ENCODE measurements around the gene VOPP1.

Gene VOPP1

GRCh38 chr7:55502124-55502857, 70.0 kb downstream of the VOPP1 start:
- no peak overlapping the region for H3K4me3 ChIP-seq (ENCODE audit: low read depth, low read length)
- ChIA-PET CTCF (interaction anchor here (0.8 to 1.0 kb wide), 3 partner anchors 79 to 222 kb away, joined by 3 read pairs; no protein-coding TSS in a partner anchor), POLR2A (interaction anchor here (0.5 kb wide), 1 partner anchor 59 kb away, joined by 4 read pairs; no protein-coding TSS in a partner anchor)
- TF ChIP-seq, protein P1, sequence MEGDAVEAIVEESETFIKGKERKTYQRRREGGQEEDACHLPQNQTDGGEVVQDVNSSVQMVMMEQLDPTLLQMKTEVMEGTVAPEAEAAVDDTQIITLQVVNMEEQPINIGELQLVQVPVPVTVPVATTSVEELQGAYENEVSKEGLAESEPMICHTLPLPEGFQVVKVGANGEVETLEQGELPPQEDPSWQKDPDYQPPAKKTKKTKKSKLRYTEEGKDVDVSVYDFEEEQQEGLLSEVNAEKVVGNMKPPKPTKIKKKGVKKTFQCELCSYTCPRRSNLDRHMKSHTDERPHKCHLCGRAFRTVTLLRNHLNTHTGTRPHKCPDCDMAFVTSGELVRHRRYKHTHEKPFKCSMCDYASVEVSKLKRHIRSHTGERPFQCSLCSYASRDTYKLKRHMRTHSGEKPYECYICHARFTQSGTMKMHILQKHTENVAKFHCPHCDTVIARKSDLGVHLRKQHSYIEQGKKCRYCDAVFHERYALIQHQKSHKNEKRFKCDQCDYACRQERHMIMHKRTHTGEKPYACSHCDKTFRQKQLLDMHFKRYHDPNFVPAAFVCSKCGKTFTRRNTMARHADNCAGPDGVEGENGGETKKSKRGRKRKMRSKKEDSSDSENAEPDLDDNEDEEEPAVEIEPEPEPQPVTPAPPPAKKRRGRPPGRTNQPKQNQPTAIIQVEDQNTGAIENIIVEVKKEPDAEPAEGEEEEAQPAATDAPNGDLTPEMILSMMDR (IDR thresholded peaks at IDR 0.05; ENCODE audit: insufficient read depth, low read length, missing control alignments) = no peak
- no peak for DNase-seq (ENCODE audit: low read depth, low spot score)

GRCh38 chr7:55501611-55502010, 70.7 kb downstream of the VOPP1 start:
- no peak for DNase-seq (ENCODE audit: low read depth, low spot score)
- no peak overlapping the region for H3K4me3 ChIP-seq (ENCODE audit: low read depth, low read length)
- POLR2A ChIA-PET = no interaction called here
- TF ChIP-seq, protein P1 (IDR thresholded peaks at IDR 0.05; ENCODE audit: insufficient read depth, low read length, missing control alignments) = no peak
- CTCF ChIA-PET = interaction anchor here (0.9 kb wide), 1 partner anchor 221 kb away, joined by 3 read pairs; no protein-coding TSS in a partner anchor

DNA sequence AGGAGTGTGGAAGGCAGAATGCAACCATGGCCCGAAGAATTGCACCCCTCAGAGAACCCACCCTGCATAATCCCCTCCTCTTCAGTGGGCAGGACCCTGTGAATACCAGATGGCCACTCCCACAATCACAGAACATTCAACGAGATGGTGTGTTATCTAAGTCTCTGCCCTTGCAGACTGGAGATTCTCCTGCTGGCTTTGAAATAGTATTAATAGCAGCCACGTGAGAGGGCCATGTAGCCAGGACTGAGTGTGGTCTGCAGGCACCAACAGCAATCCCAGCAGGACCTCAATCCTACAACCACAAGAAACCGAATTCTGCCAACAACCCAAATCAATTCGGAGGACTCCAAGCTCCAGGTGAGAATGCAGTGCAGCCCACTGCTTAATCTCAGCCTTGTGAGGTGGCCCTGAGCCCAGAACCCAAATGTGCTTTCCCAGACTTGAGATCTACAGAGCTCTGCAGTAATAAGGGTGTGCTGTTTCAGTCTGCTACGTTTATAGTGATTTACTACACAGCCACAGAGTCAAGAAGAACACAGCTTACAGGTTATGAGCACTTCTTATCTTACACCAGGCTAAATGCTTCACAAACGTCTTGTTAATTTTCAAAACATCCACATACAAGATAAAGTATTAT, 72.1 kb downstream of the VOPP1 start:
- TF ChIP-seq, protein P1 (IDR thresholded peaks at IDR 0.05; ENCODE audit: insufficient read depth, low read length, missing control alignments) = no peak
- ChIA-PET POLR2A (no interaction called here), CTCF (interaction anchor here (1.6 kb wide), 1 partner anchor 8 kb away, joined by 3 read pairs; no protein-coding TSS in a partner anchor)
- DNase-seq (ENCODE audit: low read depth, low spot score) = no peak
- no peak overlapping the region for H3K4me3 ChIP-seq (ENCODE audit: low read depth, low read length)

DNA sequence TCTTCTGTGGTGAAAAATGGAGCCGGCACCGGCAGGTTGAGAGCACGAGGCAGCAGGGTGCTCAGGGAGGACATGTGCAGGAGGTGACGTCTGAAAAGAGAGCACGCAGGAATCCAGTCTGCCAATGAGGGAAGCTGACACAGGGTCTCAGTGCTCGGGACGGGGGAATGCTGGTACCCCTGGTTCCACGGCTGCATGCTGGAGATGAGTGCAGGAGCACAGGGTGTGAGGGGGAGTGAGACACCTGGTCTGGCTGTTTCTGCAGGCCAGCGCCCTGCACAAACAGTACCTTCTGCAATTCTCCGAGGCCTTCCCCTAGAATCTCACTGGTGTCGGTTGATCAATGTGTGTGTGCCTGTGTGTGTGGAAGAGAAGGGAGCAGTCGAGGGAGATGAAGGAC, 72.7 kb downstream of the VOPP1 start:
- no peak for DNase-seq (ENCODE audit: low read depth, low spot score)
- POLR2A ChIA-PET = no interaction called here
- TF ChIP-seq, protein P1 (IDR thresholded peaks at IDR 0.05; ENCODE audit: insufficient read depth, low read length, missing control alignments) = no peak
- H3K4me3 ChIP-seq (ENCODE audit: low read depth, low read length) = no peak overlapping the region
- CTCF ChIA-PET = interaction anchor here (1.6 kb wide), 1 partner anchor 9 kb away, joined by 3 read pairs; no protein-coding TSS in a partner anchor

DNA sequence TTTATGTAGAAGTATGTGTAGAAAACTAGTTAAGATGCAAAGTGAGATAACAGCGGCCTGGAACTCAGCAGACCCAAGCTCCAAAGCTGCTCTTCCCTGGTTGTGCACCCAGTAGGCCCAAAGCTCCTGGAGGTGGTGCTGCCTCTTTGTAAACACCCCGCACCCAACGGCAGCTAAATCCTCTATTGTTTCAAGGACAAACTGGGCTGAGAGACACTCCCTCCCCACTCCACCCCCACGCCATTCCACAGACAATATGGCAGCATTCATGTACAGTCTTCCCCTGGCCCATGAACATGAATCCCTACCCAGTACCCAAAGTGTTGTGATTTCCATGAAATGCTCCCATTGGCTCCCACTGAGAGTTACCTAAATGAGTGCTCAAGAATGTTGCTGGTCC, 73.5 kb downstream of the VOPP1 start:
- no peak for DNase-seq (ENCODE audit: low read depth, low spot score)
- CTCF ChIA-PET = no interaction called here
- TF ChIP-seq, protein P1 (IDR thresholded peaks at IDR 0.05; ENCODE audit: insufficient read depth, low read length, missing control alignments) = no peak
- no peak overlapping the region for H3K4me3 ChIP-seq (ENCODE audit: low read depth, low read length)
- POLR2A ChIA-PET = no interaction called here

GRCh38 chr7:55498142-55498541, 74.2 kb downstream of the VOPP1 start:
- TF ChIP-seq, protein P1 (IDR thresholded peaks at IDR 0.05; ENCODE audit: insufficient read depth, low read length, missing control alignments) = no peak
- CTCF ChIA-PET = no interaction called here
- POLR2A ChIA-PET = no interaction called here
- DNase-seq (ENCODE audit: low read depth, low spot score) = no peak
- H3K4me3 ChIP-seq (ENCODE audit: low read depth, low read length) = no peak overlapping the region
